ENCODE measurements around the gene DCDC2B.

- TF ChIP-seq CTCF (IDR thresholded peaks at IDR 0.05) (no peak), EP300 (IDR thresholded peaks at IDR 0.05) (no peak), POLR2A (IDR thresholded peaks at IDR 0.05) (no peak)
Measured at GRCh38 chr1:32195972-32196823, 12.7 kb upstream of the DCDC2B start.

All from ovary (tissue), 3 donors.